Activated CD4-positive, alpha-beta T cell treated with anti-CD3 and anti-CD28 coated beads, Interleukin-10, Interleukin-2, amounts not matched to agents 100 ng/mL and 50 ng/mL, durations not matched to agents 16 hours and 8 hours (primary cell): ENCODE data around the gene RITA1.

Experiments used
- DNase-seq: peaks from one replicate; pipeline ENCODE4 v3.0.0-alpha.2; 2020

The RITA1 gene

GRCh38 chr12:113180333-113180732 lies 5.2 kb upstream of the RITA1 start:
- DNase-seq, result no peak

GRCh38 chr12:113181975-113182374 lies 3.5 kb upstream of the RITA1 start:
- DNase-seq, result no peak

GRCh38 chr12:113183030-113183589 lies 2.4 kb upstream of the RITA1 start:
- no peak for DNase-seq

GRCh38 chr12:113184098-113184899 lies 1.2 kb upstream of the RITA1 start:
- DNase-seq, result no peak

- DNase-seq, result peak; percentile 94
Measured at GRCh38 chr12:113184900-113185179, 681 bp upstream of the RITA1 start.

GRCh38 chr12:113186033-113186365 lies 478 bp downstream of the RITA1 start:
- DNase-seq, result peak; percentile 23

- DNase-seq, result no peak
Measured at GRCh38 chr12:113186666-113187325, 1.3 kb downstream of the RITA1 start.

- no peak for DNase-seq
Measured at GRCh38 chr12:113189361-113189760, 3.8 kb downstream of the RITA1 start.

GRCh38 chr12:113190761-113191160 lies 5.2 kb downstream of the RITA1 start:
- DNase-seq, result peak; percentile 21

- no peak for DNase-seq
Measured at GRCh38 chr12:113191227-113191626, 5.7 kb downstream of the RITA1 start.

GRCh38 chr12:113194971-113195391 lies 9.5 kb downstream of the RITA1 start:
- no peak for DNase-seq

GRCh38 chr12:113195598-113195997 lies 10.1 kb downstream of the RITA1 start:
- no peak for DNase-seq

GRCh38 chr12:113196582-113196981 lies 11.1 kb downstream of the RITA1 start:
- no peak for DNase-seq

GRCh38 chr12:113196990-113197389 lies 11.5 kb downstream of the RITA1 start:
- peak; percentile 76 for DNase-seq

- no peak for DNase-seq
Measured at GRCh38 chr12:113197518-113198077, 12.1 kb downstream of the RITA1 start.

- DNase-seq, result no peak
Measured at GRCh38 chr12:113198296-113198695, 12.8 kb downstream of the RITA1 start.

GRCh38 chr12:113200021-113200797 lies 14.7 kb downstream of the RITA1 start:
- DNase-seq, result no peak

- no peak for DNase-seq
Measured at GRCh38 chr12:113201187-113202177, 16.0 kb downstream of the RITA1 start.

- DNase-seq, result no peak
Measured at GRCh38 chr12:113202300-113203075, 17.0 kb downstream of the RITA1 start.

- DNase-seq, result peak; percentile 14
Measured at GRCh38 chr12:113203852-113204760, 18.6 kb downstream of the RITA1 start.
